Thoracic aorta (tissue), 2 donors: ENCODE measurements around the gene SLC52A1. TPM values are rescaled to one million over a fixed set of nuclear protein-coding genes. Genes with fewer than 3 reads are reported as not detected.

ENCODE experiments used
- ATAC-seq: fragments of 150-250 bp; one replicate; pipeline ENCODE4 v1.8.0; 2017; ENCODE audit warnings: low read depth; ENCODE audit not compliant: insufficient number of reproducible peaks, low FRiP score
- DNase-seq: peaks from one replicate; pipeline ENCODE4 v3.0.0-alpha.2; 2020; ENCODE audit warnings: low spot score
- H3K27ac ChIP-seq, 2 donors: fragments of 200-600 bp; sonication (generic); 1 replicate in 1 of 2; 2 replicates in 1 of 2; pipeline ENCODE4 v1.5.1; 2016; ENCODE audit warnings: mild to moderate bottlenecking in 2 of 2, moderate library complexity in 2 of 2
- H3K27me3 ChIP-seq: fragments of 200-600 bp; sonication (generic); replicated peaks from 2 replicates; pipeline ENCODE4 v1.6.0; 2016; ENCODE audit warnings: mild to moderate bottlenecking; ENCODE audit not compliant: insufficient read depth
- H3K36me3 ChIP-seq: fragments of 200-600 bp; sonication (generic); one replicate; pipeline ENCODE4 v1.5.1; 2016
- H3K4me1 ChIP-seq, 2 donors: fragments of 200-600 bp; sonication (generic); 1 replicate in 1 of 2; 2 replicates in 1 of 2; pipeline versions ENCODE4 v1.5.1 to v1.6.0; 2016; ENCODE audit warnings: low read depth in 2 of 2, mild to moderate bottlenecking in 1 of 2; ENCODE audit not compliant: control insufficient read depth in 1 of 2
- H3K4me3 ChIP-seq: fragments of 200-600 bp; sonication (generic); 2 replicates; pipeline ENCODE4 v1.5.1; 2016; ENCODE audit warnings: mild to moderate bottlenecking
- H3K9me3 ChIP-seq: fragments of 200-600 bp; sonication (generic); 2 replicates; pipeline ENCODE4 v1.5.1; 2016
- total RNA-seq, 2 donors: library from RNA; depleted of rRNA; stranded (reverse); fragments of >200 nt; gene quantifications; one replicate each; pipeline versions ENCODE4 v1.1.0 to v1.2.3, GENCODE V29; 2016
- TF ChIP-seq, protein P1 (sequence below): fragments of 200-600 bp; sonication (generic); IDR thresholded peaks from one replicate; pipeline ENCODE4 v1.5.1; 2019; ENCODE audit warnings: antibody characterized with exemption

The SLC52A1 gene
- total RNA-seq, 2 donors from 2014 or later, result not detected

GRCh38 chr17:5011928-5012327 is 23.3 kb downstream of the SLC52A1 start:
- Histone ChIP-seq H3K27me3 (no peaks in the 10 kb centered on the region), H3K4me3 (no peak overlapping the region), H3K9me3 (no peaks in the 10 kb centered on the region), H3K27ac (no peak overlapping the region), H3K4me1 (no peaks in the 10 kb centered on the region), H3K36me3 (peaks cover 73% of the 10 kb centered on the region)
- ATAC-seq (no peak), DNase-seq (no peak)
- TF ChIP-seq, protein P1, sequence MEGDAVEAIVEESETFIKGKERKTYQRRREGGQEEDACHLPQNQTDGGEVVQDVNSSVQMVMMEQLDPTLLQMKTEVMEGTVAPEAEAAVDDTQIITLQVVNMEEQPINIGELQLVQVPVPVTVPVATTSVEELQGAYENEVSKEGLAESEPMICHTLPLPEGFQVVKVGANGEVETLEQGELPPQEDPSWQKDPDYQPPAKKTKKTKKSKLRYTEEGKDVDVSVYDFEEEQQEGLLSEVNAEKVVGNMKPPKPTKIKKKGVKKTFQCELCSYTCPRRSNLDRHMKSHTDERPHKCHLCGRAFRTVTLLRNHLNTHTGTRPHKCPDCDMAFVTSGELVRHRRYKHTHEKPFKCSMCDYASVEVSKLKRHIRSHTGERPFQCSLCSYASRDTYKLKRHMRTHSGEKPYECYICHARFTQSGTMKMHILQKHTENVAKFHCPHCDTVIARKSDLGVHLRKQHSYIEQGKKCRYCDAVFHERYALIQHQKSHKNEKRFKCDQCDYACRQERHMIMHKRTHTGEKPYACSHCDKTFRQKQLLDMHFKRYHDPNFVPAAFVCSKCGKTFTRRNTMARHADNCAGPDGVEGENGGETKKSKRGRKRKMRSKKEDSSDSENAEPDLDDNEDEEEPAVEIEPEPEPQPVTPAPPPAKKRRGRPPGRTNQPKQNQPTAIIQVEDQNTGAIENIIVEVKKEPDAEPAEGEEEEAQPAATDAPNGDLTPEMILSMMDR, result no peak

DNA sequence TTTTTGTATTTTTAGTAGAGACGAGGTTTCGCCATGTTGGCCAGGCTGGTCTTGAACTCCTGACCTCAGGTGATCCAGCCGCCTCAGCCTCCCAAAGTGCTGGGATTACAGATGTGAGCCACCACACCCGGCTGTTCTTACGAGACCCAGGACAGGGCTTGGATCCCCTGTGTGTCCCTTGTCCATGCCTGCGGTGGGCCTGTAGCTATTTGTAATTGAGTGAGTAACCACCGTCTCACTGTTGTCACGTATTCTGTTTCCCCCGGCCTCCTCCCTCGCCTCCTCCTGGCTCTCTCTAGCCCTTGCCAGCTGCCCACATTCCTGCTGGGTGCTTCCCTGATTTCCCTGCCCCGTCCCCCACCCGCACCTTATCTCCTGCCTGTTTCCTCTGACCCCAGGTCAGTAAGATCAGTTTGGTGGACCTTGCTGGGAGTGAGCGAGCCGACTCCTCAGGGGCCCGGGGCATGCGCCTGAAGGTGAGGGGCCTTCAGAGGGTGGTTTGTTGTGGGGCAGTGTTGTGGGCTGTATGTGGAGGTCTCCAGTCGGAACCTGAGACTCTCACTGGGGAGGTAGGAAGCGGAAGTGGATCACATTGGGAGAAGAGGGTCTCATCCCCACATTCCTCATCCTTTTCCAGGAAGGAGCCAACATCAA is 31.9 kb downstream of the SLC52A1 start:
- Histone ChIP-seq H3K36me3 (peaks cover 73% of the 10 kb centered on the region), H3K27ac (no peak overlapping the region), H3K4me3 (no peak overlapping the region), H3K9me3 (no peaks in the 10 kb centered on the region), H3K27me3 (no peaks in the 10 kb centered on the region), H3K4me1 (peaks cover 16 to 25% of the 10 kb centered on the region in 2 donors)
- TF ChIP-seq, protein P1, result no peak
- ATAC-seq (no peak), DNase-seq (no peak)

- DNase-seq, result no peak
- Histone ChIP-seq H3K9me3 (no peaks in the 10 kb centered on the region), H3K4me3 (no peak overlapping the region), H3K36me3 (peaks cover 62% of the 10 kb centered on the region), H3K4me1 (peaks cover 16 to 25% of the 10 kb centered on the region in 2 donors), H3K27me3 (no peaks in the 10 kb centered on the region), H3K27ac (no peak overlapping the region)
- TF ChIP-seq, protein P1, result no peak
- no peak for ATAC-seq
Measured at GRCh38 chr17:5002121-5002788, 33.0 kb downstream of the SLC52A1 start.

DNA sequence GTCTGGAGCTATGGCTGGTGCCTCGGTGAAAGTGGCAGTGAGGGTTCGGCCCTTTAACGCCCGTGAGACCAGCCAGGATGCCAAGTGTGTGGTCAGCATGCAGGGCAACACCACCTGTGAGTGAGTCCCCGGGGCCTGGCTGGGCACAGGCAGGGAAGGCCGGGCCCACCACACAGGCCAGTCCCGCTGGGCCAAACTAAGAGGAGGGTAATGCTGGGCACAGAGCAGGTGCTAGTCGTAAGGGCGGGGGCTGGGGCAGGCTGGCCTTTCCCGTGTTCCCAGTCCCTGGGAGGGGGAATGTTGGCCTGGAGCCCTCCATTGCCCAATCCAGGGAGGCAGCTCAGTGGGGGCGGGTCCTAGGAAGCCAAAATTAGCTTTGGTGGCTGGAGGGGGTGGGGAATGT is 35.0 kb downstream of the SLC52A1 start:
- Histone ChIP-seq H3K4me3 (peak overlapping the region; percentile 97), H3K36me3 (peaks cover 42% of the 10 kb centered on the region), H3K9me3 (no peaks in the 10 kb centered on the region), H3K27me3 (no peaks in the 10 kb centered on the region), H3K27ac (peak overlapping the region; percentile 34 to 92), H3K4me1 (peaks cover 16 to 32% of the 10 kb centered on the region in 2 donors)
- no peak for ATAC-seq
- TF ChIP-seq, protein P1, result no peak
- DNase-seq, result peak; percentile 60

DNA sequence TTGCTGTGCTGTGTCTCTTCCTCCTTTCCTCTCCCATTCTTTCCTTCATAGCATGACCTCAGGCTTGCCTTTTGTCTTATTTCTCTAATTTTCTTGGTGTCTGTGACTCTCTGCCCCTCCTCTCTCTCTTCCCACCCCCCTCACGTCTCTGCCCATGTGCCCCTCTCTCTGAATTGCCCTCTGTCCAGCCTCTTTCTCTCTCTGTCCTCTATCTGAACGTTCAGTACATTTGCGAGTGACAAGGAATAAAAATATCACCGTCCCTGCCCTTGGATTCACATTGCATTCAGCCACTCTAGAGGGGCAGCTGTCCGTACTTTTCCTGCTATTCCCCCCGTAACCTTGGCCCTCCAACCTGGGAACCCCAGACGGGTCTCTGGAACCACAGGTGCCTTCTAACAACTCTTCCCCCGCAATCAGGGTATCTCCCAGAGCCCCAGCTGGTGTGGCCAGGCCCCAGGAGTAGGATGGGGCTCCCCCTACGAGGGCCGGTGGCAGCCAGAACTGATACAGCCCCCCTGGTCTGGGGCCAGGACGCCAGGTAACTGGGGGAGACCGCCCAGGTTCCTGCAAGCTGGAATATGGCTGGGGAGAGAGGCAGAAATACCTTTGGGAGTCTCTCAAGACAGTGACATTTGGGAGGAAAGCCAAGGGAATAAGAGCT is 35.7 kb downstream of the SLC52A1 start:
- peaks cover 35% of the 10 kb centered on the region for H3K36me3 ChIP-seq
- DNase-seq, result no peak

More for the DNA sequence above, 35.7 kb downstream of the SLC52A1 start:
- Histone ChIP-seq H3K27ac (peak overlapping the region; percentile 34 to 92), H3K4me3 (peak overlapping the region; percentile 97), H3K27me3 (no peaks in the 10 kb centered on the region), H3K9me3 (no peaks in the 10 kb centered on the region), H3K4me1 (peaks cover 16 to 32% of the 10 kb centered on the region in 2 donors)
- no peak for ATAC-seq
- TF ChIP-seq, protein P1, result no peak
